ENCODE results near the gene DEPP1.

GRCh38 chr10:44961230-44961571 is 17.4 kb downstream of the DEPP1 start:
- TF ChIP-seq, protein P1, sequence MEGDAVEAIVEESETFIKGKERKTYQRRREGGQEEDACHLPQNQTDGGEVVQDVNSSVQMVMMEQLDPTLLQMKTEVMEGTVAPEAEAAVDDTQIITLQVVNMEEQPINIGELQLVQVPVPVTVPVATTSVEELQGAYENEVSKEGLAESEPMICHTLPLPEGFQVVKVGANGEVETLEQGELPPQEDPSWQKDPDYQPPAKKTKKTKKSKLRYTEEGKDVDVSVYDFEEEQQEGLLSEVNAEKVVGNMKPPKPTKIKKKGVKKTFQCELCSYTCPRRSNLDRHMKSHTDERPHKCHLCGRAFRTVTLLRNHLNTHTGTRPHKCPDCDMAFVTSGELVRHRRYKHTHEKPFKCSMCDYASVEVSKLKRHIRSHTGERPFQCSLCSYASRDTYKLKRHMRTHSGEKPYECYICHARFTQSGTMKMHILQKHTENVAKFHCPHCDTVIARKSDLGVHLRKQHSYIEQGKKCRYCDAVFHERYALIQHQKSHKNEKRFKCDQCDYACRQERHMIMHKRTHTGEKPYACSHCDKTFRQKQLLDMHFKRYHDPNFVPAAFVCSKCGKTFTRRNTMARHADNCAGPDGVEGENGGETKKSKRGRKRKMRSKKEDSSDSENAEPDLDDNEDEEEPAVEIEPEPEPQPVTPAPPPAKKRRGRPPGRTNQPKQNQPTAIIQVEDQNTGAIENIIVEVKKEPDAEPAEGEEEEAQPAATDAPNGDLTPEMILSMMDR (IDR thresholded peaks at IDR 0.05), result no peak
- no peak for TF ChIP-seq POLR2A (IDR thresholded peaks at IDR 0.05)
- TF ChIP-seq POLR2AphosphoS5 (IDR thresholded peaks at IDR 0.05), result no peak

All from prostate gland (tissue), 2 donors.